Kasumi-1 (cell line): ENCODE measurements around the gene PXDC1.
"Not testable (repeated sequence)": the region's sequence is repeated elsewhere in the genome, so short reads cannot be mapped to it uniquely, and the experiment has no call there.

Experiments used
- DNase-seq, 2 experiments: peaks; one replicate each; lab custom pipeline; 2025; lab: John Stamatoyannopoulos, UW

PXDC1 gene

DNA sequence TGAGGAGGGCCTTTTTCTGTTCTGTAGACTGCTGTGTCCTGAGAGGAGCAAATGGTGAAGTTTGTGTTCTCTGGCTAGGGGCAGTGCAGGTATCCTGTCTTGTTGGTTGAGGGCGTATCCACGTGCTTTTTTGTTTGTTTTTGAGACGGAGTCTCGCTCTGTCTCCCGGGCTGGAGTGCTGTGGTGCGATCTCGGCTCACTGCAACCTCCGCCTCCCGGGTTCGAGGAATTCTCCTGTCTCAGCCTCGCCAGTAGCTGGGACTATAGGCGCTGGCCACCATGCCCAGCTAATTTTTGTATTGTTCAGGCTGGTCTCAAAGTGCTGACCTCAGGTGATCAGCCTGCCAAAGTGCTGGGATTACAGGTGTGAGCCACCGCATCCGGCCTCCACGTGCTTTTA is 10.8 kb upstream of the PXDC1 start:
- DNase-seq, result no peak

- DNase-seq, result no peak
These were observed 10.4 kb upstream of the PXDC1 start for GRCh38 chr6:3761989-3762270.

DNA sequence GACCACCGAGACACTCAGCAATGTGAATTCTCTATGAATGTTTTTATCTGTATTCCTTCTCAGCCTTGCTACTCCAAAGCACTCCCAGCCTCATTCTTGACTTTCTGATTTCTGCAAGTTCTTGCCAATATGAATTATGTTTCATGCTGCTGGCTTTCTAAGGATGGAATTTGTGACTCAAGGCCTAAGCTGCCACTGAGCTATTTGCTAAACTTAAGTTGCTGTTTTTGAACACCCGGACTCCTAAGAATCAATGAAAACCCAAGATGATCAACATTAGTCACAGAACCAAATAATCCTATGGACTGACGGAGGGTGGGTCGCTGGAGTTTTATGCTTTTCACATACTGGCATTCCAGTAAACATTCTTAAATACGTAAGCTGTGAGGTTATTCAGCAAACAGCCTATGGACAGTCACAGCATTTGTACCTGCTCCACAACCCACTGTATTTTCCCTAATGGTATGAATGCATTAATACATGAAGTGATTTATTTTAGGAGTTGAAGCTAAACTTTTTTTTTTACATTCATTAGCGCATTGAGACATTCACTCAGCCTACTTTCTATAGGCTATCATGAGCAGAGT is 8.2 kb upstream of the PXDC1 start:
- DNase-seq, result no peak

DNA sequence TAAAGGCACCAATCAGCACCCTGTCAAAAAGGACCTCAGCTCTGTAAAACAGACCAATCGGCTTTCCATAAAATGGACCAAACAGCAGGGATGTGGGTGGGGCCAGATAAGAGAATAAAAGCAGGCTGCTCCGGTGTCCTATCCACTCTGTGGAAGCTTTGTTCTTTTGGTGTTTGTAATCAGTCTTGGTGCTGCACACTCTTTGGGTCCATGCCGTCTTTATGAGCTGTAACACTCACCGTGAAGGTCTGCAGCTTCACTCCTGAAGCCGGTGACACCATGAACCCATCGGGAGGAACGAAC is 7.3 kb upstream of the PXDC1 start:
- no peak for DNase-seq

DNA sequence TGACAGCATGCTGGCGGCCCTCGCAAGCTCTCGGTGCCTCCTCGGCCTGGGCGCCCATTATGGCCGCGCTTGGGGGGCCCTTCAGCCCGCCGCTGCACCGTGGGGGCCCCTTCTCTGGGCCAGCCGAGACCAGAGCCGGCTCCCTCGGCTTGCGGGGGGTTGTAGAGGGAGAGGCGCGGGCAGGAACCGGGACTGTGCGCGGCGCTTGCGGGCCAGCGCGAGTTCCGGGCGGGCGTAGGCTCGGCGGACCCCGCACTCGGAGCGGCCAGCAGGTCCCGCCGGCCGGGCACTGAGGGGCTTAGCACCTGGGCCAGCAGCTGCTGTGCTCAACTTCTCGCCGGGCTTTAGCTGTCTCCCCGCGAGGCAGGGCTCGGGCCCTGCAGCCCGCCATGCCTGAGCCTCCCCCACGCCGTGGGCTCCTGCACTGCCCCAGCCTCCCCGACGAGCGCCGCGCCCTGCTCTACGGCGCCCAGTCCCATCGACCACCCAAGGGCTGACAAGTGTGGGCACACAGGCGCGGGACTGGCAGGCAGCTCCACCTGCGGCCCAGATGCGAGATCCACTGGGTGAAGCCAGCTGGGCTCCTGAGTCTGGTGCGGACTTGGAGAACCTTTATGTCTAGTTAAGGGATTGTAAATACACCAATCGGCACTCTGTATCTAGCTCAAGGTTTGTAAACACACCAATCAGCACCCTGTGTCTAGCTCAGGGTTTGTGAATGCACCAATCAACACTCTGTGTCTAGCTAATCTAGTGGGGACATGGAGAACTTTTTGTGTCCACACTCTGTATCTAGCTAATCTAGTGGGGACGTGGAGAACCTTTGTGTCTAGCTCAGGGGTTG is 6.7 kb upstream of the PXDC1 start:
- not testable (repeated sequence) for DNase-seq

- no peak for DNase-seq
These were observed 5.7 kb upstream of the PXDC1 start for GRCh38 chr6:3757241-3757641.

DNA sequence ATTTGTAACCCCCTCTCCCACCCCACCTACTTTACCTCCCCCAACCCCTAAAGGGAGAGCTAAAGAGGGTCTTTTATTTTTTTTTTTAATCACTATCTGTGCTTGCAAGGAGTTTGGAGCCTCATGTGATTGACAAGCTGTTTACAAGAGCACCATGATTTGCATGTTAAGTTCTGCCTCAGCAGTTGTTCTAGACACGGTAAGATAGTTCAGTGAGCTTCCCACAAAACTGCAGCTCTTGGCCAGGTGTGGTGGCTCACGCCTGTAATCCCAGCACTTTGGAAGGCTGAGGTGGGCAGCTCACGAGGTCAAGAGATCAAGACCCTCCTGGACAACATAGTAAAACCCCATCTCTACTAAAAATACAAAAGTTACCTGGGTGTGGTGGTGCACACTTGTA is 5.0 kb upstream of the PXDC1 start:
- no peak for DNase-seq

DNA sequence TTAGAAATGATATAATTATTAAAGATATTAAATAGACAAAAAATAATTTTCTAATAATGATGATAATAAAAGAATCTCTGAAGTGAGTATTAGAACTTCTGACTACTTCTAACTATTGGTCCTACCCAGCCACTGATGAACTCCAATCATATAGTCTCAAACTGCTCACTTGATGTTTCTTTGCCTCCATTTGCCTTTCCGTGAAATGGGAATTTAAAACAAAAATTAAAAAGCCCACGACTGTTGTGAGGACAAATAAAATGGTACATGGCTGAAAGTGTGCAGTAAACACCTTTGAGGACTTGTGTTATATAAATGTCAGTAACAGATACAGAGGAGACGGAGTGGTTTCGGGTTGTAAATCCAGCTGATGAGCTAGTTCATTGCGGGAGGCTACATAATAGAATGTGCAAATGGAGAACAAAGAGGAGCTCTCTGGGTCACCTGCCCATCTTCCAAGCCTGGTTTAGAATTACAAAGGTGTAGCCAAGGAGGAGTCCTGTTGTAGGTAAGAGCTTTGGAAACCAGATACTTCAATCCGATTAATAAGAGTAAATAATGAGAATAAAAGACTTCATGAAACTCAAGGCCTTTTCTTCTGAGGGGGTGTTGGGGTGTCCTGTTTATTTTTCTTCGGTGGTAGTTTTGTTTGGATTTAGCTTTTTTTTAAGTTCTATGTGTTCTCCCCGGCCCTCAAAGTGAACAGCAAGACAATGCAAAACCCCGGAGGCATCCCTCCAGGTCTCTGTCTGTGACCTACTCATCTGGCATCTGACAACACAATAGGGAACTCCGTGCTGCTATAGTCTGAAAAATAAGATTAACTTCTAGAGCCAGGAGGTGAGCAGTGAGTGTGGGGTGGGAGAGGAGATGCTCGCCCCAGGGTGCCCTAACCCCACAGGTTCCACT is 4.4 kb upstream of the PXDC1 start:
- no peak for DNase-seq

- no peak for DNase-seq
These were observed 3.3 kb upstream of the PXDC1 start for GRCh38 chr6:3754776-3755175.

- DNase-seq, result not testable (repeated sequence)
These were observed 2.7 kb upstream of the PXDC1 start for GRCh38 chr6:3754032-3754725.

DNA sequence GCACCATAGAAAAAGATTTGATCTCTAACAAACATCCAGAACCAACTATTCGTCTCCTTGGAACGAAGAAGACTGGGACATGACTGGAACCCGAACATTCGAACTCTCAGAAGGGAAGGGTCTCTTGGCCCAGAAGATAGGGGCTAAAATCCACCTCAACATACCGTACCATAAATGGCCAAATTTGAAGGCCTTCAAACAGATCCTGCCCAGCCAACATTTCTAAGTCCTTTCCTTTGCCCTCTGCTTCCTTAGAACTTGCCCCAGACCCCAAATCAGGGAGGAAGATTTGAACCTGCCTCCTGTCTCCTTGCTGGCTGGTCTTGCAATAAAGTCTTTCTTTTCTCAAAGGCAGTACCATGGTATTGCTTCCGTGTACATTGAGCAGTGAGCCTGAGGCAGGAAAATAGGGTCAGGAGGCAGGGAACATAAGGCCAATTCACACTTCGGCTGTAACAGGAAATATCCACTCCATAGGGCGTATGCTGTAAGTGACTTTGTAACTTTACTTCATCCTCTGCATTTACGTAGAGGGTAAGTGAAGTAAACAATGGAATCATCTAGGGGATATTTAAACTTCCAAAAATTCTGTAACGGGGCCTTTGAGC is 1.8 kb upstream of the PXDC1 start:
- no peak for DNase-seq

GRCh38 chr6:3752531-3753227 is 1.2 kb upstream of the PXDC1 start:
- no peak for DNase-seq

- peak; percentile 45 to 51 for DNase-seq
These were observed 417 bp upstream of the PXDC1 start for GRCh38 chr6:3751730-3752530.

GRCh38 chr6:3750317-3751076 is 1.0 kb downstream of the PXDC1 start:
- DNase-seq, result peak in 1 of 2 experiments; percentile 3

DNA sequence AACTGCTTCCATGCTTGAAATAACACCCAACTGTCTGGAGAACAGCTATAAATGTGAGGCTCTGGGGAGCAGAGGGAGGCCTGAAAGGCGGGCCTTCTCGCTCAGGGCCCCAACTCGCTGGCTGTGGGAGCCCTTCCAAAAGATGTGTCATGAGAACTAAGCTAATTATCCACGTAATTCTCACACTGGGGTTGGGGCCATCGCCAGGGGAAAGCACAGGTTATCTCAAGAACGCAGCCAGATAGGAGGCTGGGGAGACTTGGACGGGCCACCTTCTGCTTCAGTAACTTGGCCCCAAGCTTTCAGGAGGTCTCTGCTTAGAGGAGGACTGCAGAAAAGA is 1.6 kb downstream of the PXDC1 start:
- DNase-seq, result no peak

DNA sequence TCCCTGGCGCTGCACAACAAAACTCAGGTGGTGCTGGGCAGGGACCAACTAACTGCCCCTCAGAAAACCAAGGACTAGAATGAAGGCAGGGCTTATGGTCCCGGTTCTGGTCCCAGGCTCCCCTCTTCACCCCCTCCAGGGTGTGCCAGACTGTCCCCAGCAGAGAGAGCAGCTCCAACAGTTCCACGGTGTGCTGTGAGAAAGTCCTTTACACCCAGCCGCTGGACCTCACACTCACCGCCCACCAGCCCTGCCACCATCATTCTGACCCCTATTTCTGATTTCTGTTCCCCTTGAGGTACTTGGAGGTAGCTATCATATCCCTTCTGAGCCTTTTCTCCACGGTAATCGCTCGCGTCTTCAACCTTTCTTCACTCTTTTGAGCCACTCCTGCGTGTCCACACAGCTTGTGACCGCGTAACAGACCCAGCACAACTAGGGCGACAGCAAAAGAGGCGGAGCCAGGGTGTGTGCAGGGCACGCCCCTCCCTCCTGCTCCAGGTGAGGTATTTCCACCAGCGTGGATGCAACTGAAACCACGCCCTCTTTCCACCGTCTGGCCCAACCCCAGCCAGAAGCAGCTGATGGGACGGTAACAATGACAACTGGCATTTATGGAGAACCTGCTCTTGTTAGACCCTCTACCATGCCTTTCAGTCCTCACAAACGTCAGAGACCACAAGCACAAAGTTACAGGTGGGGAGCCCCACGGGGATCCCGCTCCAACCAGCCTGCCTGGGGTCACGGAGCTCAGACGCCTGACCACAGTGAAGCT is 2.3 kb downstream of the PXDC1 start:
- no peak for DNase-seq

DNA sequence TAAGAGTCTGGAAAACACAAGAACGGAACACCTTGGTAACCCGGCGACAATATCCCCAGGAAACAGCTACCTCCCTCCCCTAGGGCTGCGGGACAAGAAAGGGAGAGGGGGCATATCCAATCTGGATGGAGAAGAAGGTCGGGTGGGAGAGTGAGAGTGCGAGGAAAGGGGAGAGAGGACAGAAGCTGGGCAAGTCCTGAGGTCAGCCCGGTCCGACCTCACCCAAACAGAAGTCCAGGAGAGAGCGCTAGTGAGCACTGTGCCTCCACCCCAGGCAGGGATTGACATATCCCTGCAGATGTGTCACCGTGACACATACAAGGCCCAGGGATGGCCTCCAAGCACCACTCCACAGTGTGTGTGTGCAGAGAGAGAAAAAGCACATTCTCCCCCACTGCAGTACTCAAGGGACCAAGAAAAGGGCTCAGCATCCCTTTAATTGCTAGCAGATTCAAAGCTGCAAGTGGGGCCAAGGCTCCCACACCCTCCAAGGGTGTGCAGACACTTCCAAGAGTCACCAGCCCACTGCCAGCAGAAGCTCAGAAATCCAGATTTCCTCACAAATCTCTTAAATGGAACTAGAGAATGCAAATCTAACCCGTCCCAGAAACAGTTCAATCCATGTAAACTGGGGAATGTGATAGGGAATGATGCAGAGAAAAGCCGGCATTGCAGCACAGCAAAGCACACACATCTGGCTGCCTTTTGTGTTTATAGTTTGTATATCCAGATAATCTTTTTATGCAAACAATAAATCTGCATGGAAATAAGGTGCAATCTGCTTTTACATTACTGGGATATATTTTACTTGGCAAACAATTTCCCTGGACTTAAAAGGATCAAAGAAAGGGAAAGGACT is 3.1 kb downstream of the PXDC1 start:
- DNase-seq, result peak; percentile 43 to 50

DNA sequence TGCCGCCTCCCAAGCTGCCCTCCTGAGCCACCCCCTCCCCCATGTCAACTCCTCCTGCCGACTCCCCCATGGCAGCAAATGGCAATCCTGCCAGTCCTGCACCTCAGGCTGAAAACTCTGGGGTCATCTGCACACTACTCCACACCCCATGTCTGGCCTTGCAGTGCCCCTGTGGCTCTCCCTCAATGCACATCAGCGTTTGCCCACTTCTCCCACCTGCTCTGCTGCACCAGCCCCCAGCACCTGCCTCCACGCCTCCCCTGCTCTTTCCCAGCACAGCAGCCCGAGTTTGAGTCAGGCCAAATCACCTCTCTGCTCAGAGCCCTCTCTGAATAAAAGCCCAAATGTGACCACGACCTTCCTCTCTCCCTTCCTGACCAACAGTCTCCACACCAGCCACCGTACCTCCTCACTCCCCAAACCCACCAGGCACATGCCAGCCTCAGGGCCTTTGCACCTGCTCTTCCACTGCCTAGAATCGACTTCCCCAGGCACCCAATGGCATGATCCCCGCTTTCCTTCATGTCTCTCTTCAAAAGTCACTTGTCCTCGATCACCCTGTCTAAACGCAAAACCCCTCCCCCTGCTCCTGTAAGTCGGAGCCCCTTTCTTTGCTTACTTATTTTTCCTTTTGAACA is 4.3 kb downstream of the PXDC1 start:
- no peak for DNase-seq
